NCI-H1694 treated with DMSO at 0.1 percent for 48 hours (cell line): ENCODE measurements around the gene SF3B1.
A peak's percentile ranks its signal among the peaks of the same experiment; 100 is the strongest.
"Not testable (repeated sequence)": the region's sequence is repeated elsewhere in the genome, so short reads cannot be mapped to it uniquely, and the experiment has no call there.

Source experiments
- DNase-seq: peaks from one replicate; lab custom pipeline; 2025; lab: John Stamatoyannopoulos, UW

SF3B1 gene

GRCh38 chr2:197379308-197379917 is 55.4 kb downstream of the SF3B1 start:
- DNase-seq: not testable (repeated sequence)

GRCh38 chr2:197378494-197379307 is 56.1 kb downstream of the SF3B1 start:
- peak; percentile 89 for DNase-seq

- DNase-seq: no peak
These were observed 56.7 kb downstream of the SF3B1 start for GRCh38 chr2:197378086-197378485.

DNA sequence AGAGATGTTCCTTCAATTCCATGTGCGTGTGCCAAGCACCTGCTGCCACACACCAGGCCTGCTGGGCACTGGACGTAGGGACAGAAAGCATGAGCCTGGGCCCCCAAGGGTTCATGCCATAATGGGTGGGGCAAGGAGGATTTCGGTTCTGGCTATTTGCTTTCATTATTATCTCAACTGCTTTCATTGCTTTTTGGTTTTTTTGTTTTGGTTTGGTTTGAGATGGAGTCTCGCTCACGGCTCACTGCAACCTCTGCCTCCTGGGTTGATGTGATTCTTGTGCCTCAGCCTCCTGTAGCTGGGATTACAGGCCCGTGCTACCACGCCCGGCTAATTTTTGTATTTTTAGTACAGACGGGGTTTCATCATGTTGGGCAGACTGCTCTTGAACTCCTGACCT is 57.2 kb downstream of the SF3B1 start:
- DNase-seq: no peak

- no peak for DNase-seq
These were observed 62.2 kb downstream of the SF3B1 start for GRCh38 chr2:197372592-197372991.

DNA sequence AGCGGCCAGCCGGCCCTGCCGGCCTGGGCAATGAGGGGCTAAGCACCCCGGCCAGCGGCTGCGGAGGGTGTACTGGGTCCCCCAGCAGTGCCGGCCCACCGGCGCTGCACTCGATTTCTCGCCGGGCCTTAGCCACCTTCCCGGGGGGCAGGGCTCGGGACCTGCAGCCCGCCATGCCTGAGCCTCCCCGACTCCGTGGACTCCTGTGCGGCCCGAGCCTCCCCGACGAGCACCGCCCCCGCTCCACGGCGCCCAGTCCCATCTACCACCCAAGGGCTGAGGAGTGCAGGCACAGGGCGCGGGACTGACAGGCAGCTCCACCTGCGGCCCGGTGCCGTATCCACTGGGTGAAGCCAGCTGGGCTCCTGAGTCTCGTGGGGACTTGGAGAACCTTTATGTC is 64.2 kb downstream of the SF3B1 start:
- DNase-seq: not testable (repeated sequence)

GRCh38 chr2:197369933-197370320 is 64.9 kb downstream of the SF3B1 start:
- no peak for DNase-seq

DNA sequence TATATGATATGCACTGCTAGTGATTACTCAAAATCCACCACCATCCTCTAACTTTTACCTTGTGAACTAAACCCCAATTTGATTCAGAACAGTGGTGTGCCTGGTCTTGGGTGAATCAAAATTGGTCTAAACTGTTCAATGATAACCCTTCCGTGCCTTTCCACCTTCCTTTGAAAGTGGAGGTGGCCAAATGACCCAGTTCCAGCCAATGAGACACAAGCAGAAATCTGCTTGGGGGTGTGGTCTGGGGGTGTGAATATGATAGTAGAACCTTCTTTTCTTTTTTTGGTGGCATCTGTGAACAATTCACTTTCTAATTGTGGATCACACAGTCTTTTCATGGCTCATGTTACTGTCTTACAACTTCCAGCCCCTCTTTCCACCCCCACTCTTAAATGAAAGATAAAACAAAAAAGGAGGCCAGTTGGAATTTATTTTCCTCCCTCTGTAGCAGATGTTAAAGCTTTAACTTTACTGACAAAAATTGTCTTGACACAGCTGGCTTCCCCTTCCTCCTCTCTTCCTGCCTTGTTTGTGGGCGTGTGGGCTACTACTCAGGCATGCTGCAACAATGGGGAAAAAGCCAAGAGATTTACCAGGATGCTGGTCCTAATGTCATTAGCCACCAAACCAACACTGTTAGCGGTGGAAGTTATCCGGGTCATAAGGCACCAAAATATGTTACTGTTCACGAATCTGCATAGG is 65.4 kb downstream of the SF3B1 start:
- DNase-seq: no peak

DNA sequence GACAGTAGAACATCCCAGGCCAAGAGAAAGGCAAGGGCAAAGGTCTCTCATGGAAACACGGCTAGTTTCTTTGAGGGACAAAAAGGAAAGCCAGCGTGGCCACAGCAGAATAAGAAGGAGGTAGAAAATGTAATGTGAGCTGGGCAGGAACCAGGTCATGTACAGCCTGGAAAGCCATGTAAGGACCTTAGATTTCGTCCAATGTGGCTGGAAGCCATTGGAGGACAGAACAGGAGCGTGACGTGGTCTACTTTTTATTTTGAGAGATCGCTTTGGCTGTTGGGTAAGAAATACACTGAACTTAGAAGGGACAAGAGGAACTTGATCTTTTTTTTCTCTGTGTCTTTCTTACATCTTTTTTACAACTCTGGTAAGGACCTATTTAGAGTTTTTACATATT is 66.4 kb downstream of the SF3B1 start:
- no peak for DNase-seq

DNA sequence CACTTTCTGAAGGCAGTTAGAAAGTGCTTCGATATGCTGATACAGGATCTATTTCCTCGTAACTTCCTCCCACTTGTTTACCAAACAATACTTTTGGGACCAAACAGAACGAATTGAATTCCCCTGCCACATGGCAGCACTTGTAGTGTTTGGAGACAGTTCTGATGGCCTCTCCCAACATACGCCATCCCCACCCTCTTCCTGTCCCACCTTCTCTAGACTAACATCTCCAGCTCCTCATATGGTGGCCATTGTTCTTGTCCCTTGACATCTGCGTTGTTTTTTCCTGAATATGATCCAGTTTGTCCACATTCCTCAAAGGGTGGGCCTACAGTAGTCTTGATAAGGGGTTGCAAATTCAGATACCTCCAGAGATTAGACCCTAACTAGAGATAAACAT is 70.8 kb downstream of the SF3B1 start:
- DNase-seq: no peak

GRCh38 chr2:197360744-197361156 is 74.1 kb downstream of the SF3B1 start:
- DNase-seq: no peak

GRCh38 chr2:197359859-197360258 is 75.0 kb downstream of the SF3B1 start:
- DNase-seq: no peak

- DNase-seq: no peak
These were observed 75.9 kb downstream of the SF3B1 start for GRCh38 chr2:197358931-197359330.

- no peak for DNase-seq
These were observed 76.8 kb downstream of the SF3B1 start for GRCh38 chr2:197357986-197358385.

DNA sequence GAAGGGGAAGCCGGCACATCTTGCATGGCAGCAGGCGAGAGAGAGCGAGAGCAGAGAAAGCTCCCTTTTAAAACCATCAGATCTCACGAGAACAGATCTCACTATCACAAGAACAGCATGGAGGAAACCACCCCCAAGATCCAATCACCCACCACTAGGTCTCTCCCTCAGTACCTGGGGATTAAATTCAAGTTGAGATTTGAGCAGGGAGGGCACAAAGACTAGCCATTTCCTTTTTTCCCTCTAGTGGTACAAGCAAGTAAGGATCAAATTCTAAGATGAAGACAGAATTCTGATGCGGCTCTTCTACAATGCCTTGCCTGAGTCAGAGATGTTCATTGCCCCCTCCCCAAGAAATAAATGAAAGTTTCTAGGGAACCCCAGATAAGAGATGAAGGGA is 78.7 kb downstream of the SF3B1 start:
- DNase-seq: no peak

- no peak for DNase-seq
These were observed 80.7 kb downstream of the SF3B1 start for GRCh38 chr2:197354169-197354558.

GRCh38 chr2:197353393-197354168 is 81.2 kb downstream of the SF3B1 start:
- no peak for DNase-seq

DNA sequence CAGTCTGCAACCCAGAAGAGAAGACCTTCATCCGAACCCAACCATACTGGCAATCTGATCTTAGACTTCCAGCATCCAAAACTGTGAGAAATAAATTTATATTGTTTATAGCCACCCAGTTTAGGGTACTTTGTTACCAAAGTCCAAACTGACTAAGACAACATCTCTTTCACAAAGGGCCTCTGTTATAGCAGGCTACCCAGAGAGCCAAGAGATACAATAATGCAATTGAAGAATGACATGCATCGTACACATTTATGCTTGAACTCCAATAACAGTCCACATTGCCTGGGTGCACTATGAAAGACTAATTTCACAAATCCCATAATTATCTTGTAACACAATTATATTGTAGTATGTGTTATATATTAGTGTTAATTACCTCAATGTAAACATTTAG is 85.1 kb downstream of the SF3B1 start:
- no peak for DNase-seq

- no peak for DNase-seq
These were observed 86.0 kb downstream of the SF3B1 start for GRCh38 chr2:197348721-197349360.

- no peak for DNase-seq
These were observed 88.9 kb downstream of the SF3B1 start for GRCh38 chr2:197345846-197346370.

DNA sequence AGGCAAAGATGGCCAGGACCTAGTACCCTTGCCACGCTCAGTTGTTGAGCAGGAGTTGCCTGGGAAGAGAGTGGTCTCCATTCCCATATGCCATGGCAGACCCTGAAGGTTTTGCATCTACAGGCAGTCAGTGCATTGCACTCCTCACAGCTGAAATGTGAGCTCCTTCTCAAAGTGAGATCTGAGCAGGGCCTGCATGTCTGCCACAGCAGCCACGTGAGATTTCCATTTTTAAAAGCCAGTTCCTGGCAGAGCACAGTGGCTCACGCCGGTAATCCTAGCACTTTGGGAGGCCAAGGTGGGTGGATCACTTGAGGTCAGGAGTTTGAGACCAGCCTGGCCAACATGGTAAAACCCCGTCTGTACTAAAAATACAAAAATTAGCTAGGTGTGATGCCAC is 90.9 kb downstream of the SF3B1 start:
- DNase-seq: not testable (repeated sequence)

GRCh38 chr2:197340591-197340990 is 94.2 kb downstream of the SF3B1 start:
- DNase-seq: no peak
